ENCODE data around the gene TMEM191C. TPM values are rescaled to one million over a fixed set of nuclear protein-coding genes. Genes with fewer than 3 reads are reported as not detected.
"Not testable (repeated sequence)": the region's sequence is repeated elsewhere in the genome, so short reads cannot be mapped to it uniquely, and the experiment has no call there.

The TMEM191C gene
- polyA plus RNA-seq, 3 donors, result 1.2 to 2.7 (median 1.4) TPM

GRCh38 chr22:21515234-21515633, 48.0 kb downstream of the TMEM191C start:
- not testable (repeated sequence) for DNase-seq (ENCODE audit: extremely low read depth in 1 of 11, low read depth in 9 of 11, low spot score in 4 of 11)

- not testable (repeated sequence) for DNase-seq (ENCODE audit: extremely low read depth in 1 of 11, low read depth in 9 of 11, low spot score in 4 of 11)
These were observed 49.3 kb downstream of the TMEM191C start for GRCh38 chr22:21516522-21516921.

- DNase-seq (ENCODE audit: extremely low read depth in 1 of 11, low read depth in 9 of 11, low spot score in 4 of 11), result not testable (repeated sequence)
These were observed 50.0 kb downstream of the TMEM191C start for GRCh38 chr22:21516970-21517764.

Other genes starting within 250 kb of the TMEM191C start
- gene RIMBP3B, start 83.6 kb upstream of the TMEM191C start, polyA plus RNA-seq (ENCODE audit: insufficient read length in 3 of 3), result not detected
- 10 to 100 TPM in 2 of 3 donors, 1 to 10 TPM in 1; 9.1 to 11.8 (median 10.3) TPM for gene HIC2, start 50.0 kb upstream of the TMEM191C start, polyA plus RNA-seq (ENCODE audit: insufficient read length in 3 of 3)
- under 1 TPM; 0.19 to 0.52 (median 0.30) TPM for gene RIMBP3C, start 84.1 kb downstream of the TMEM191C start, polyA plus RNA-seq (ENCODE audit: insufficient read length in 3 of 3)
- 10 to 100 TPM; 51.4 to 56.3 (median 55.9) TPM for gene UBE2L3, start 100.3 kb downstream of the TMEM191C start, polyA plus RNA-seq (ENCODE audit: insufficient read length in 3 of 3)
- 10 to 100 TPM; 10.1 to 16.4 (median 15.9) TPM for gene YDJC, start 162.6 kb downstream of the TMEM191C start, polyA plus RNA-seq (ENCODE audit: insufficient read length in 3 of 3)
- gene CCDC116, start 165.4 kb downstream of the TMEM191C start, polyA plus RNA-seq (ENCODE audit: insufficient read length in 3 of 3), result 1 to 10 TPM in 1 of 3 donors, under 1 TPM in 2; 0.25 to 1.1 (median 0.69) TPM
- 10 to 100 TPM; 12.8 to 25.3 (median 23.5) TPM for gene SDF2L1, start 174.9 kb downstream of the TMEM191C start, polyA plus RNA-seq (ENCODE audit: insufficient read length in 3 of 3)
- 10 to 100 TPM; 34.9 to 48.8 (median 41.5) TPM for gene PPIL2, start 198.6 kb downstream of the TMEM191C start, polyA plus RNA-seq (ENCODE audit: insufficient read length in 3 of 3)

Data from renal cortex interstitium (tissue), 11 donors.